C4-2B (cell line): ENCODE data around the gene LIPC.

Source experiments
- H3K27ac ChIP-seq: fragments of 450-650 bp; 2 replicates; pipeline ENCODE4 v1.5.1; 2017
- CTCF ChIP-seq: fragments of 450-650 bp; conservative IDR thresholded peaks from 2 replicates; pipeline ENCODE4 v1.5.1; 2017; ENCODE audit warnings: mild to moderate bottlenecking
- ZFX ChIP-seq: fragments of 450-650 bp; IDR thresholded peaks from 2 replicates; pipeline ENCODE4 v1.6.1; 2017

LIPC gene

DNA sequence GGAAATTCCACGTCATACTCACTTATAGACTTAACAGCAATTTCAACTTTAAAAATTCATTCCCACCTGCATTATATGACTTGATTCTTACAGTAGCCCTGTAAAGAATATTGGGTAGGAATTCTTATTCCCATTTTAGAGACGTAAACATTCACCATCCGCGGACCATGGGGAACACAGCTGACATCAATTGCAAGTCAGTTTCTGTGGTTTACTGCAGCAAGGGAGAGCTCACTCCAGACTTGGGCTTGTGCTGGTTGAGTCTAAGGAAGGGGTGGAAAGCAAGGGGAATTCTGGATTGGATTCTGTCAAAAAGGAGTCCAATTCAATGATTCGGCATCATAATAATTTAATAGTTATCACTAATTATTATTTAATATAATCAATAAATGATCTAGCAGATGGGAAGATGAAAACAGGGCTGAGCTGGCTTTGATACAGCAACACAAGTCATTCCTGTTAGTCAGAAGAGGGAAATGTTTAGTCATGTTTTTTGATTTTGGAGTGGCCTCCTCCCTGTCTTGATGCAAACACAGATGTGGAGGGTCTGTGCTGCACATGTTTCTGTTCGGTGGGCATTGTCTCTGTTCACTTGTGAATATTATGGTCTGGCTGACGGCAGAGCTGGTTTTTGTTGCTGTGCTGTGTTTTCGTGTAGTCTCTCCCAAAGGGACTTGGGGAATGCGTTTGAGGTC lies 9.7 kb downstream of the LIPC start:
- TF ChIP-seq CTCF (no peak), ZFX (no peak)
- no peak overlapping the region for H3K27ac ChIP-seq

DNA sequence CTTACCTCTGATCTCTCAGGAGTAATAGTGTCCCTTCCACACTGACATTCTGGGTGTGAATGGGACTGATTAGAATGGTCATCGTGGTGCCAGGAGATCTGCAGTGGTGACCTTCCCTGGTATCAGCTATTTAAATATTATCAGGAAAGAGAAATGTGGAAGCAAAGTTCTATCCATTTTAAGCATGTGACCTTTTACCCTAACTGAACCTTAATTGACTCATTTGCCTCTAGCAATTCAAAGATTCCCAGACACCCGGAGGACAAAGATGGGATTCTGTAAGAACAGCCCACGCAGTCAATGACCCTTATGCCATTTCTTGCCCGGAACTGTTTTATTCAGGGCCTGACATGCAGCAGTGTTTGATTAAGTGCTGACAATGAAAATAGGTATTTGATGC lies 10.3 kb downstream of the LIPC start:
- no peak overlapping the region for H3K27ac ChIP-seq
- no peak for TF ChIP-seq CTCF
- no peak for TF ChIP-seq ZFX

- no peak overlapping the region for H3K27ac ChIP-seq
- TF ChIP-seq CTCF (no peak), ZFX (no peak)
These were observed 11.5 kb downstream of the LIPC start for GRCh38 chr15:58443308-58443707.

DNA sequence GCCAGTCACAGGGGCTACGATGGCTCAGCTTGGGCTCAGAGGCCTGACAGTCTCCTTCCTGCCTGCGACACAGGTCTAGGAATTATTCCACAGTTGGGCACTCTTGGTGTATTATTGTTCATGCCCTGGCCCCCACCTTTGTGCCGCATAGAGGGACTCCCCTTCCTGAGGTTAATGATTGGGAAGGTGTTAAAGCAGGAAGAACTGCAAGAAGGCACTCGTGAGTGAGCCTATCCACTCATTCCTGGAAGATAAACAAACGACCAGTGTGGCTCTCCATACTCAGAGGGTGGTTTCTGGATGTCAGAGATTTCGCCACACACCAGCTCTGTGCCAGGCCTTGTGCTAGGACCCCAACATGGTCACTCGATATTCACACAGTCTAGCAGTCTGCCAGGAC lies 12.3 kb downstream of the LIPC start:
- TF ChIP-seq ZFX = no peak
- TF ChIP-seq CTCF = no peak
- H3K27ac ChIP-seq = no peak overlapping the region

- TF ChIP-seq ZFX (no peak), CTCF (no peak)
- no peak overlapping the region for H3K27ac ChIP-seq
These were observed 13.0 kb downstream of the LIPC start for GRCh38 chr15:58444658-58445332.

DNA sequence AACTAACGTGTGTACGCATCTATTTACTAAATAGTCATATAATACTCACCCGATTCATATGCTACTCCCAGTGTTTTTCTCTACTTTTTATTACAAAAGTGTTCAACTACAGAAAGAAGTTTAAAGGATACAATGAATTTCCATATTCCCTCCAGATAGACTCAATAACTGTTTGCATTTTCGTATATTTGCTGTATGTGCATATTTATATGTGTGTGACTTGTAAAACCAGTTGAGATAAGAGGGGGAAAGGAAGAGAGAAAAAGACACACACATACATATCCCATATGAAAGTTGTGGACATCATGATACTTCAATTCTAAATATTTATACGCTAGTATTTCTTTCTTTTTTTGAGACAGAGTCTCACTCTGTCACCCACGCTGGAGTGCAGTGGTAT lies 14.1 kb downstream of the LIPC start:
- no peak overlapping the region for H3K27ac ChIP-seq
- TF ChIP-seq ZFX (no peak), CTCF (no peak)

GRCh38 chr15:58446521-58446920 lies 14.7 kb downstream of the LIPC start:
- H3K27ac ChIP-seq = no peak overlapping the region
- TF ChIP-seq CTCF (no peak), ZFX (no peak)
